ENCODE results near the gene RTN1. TPM values are rescaled to one million over a fixed set of nuclear protein-coding genes. Genes with fewer than 3 reads are reported as not detected.

RTN1 gene
- total RNA-seq, 1 donor, result 0.43 TPM

GRCh38 chr14:59600211-59600945, 270.2 kb downstream of the RTN1 start:
- no peak for TF ChIP-seq CTCF (IDR thresholded peaks at IDR 0.05; ENCODE audit: insufficient read depth, low read depth, low read length)
- no peak overlapping the region for H3K4me3 ChIP-seq (ENCODE audit: low read depth, low read length)
- no peak for DNase-seq (ENCODE audit: low read depth)

GRCh38 chr14:59595071-59595470, 275.5 kb downstream of the RTN1 start:
- DNase-seq (ENCODE audit: low read depth), result no peak

GRCh38 chr14:59591641-59592370, 278.8 kb downstream of the RTN1 start:
- TF ChIP-seq CTCF (IDR thresholded peaks at IDR 0.05; ENCODE audit: insufficient read depth, low read depth, low read length), result no peak
- no peak for DNase-seq (ENCODE audit: low read depth)
- H3K4me3 ChIP-seq (ENCODE audit: low read depth, low read length), result no peak overlapping the region

More at GRCh38 chr14:59595071-59595470, 275.5 kb downstream of the RTN1 start:
- no peak overlapping the region for H3K4me3 ChIP-seq (ENCODE audit: low read depth, low read length)
- no peak for TF ChIP-seq CTCF (IDR thresholded peaks at IDR 0.05; ENCODE audit: insufficient read depth, low read depth, low read length)

GRCh38 chr14:59588101-59588500, 282.5 kb downstream of the RTN1 start:
- no peak for TF ChIP-seq CTCF (IDR thresholded peaks at IDR 0.05; ENCODE audit: insufficient read depth, low read depth, low read length)
- no peak for DNase-seq (ENCODE audit: low read depth)
- H3K4me3 ChIP-seq (ENCODE audit: low read depth, low read length), result no peak overlapping the region

- peak; percentile 90 for DNase-seq (ENCODE audit: low read depth)
- no peak overlapping the region for H3K4me3 ChIP-seq (ENCODE audit: low read depth, low read length)
- TF ChIP-seq CTCF (IDR thresholded peaks at IDR 0.05; ENCODE audit: insufficient read depth, low read depth, low read length), result no peak
Observed at GRCh38 chr14:59585891-59586554, 284.6 kb downstream of the RTN1 start.

GRCh38 chr14:59583755-59584154, 286.8 kb downstream of the RTN1 start:
- TF ChIP-seq CTCF (IDR thresholded peaks at IDR 0.05; ENCODE audit: insufficient read depth, low read depth, low read length), result no peak
- peak; percentile 36 for DNase-seq (ENCODE audit: low read depth)
- no peak overlapping the region for H3K4me3 ChIP-seq (ENCODE audit: low read depth, low read length)
